GM12878 (cell line): ENCODE data around the gene SPATA31D3. TPM values are rescaled to one million over a fixed set of nuclear protein-coding genes. Genes with fewer than 3 reads are reported as not detected.

ENCODE experiments used
- ATAC-seq: fragments of 200-7000 bp; cut with Tn5 transposase; 3 replicates; pipeline ENCODE4 v1.9.1; 2020; ENCODE audit warnings: mild to moderate bottlenecking, moderate library complexity
- BruUV-seq: library from RNA; stranded (reverse); fragments of 400-500 nt; replicated peaks from 2 replicates; lab custom pipeline; 2021; lab: Mats Ljungman, UMichigan
- CTCF ChIA-PET: fragments of 300-600 bp; sonication (Branson Sonifier 250); formaldehyde crosslinking; extraction: SDS; loops from one replicate; lab custom pipeline; 2021; ENCODE audit warnings: inconsistent platforms; lab: Yijun Ruan, JAX
- POLR2A ChIA-PET: fragments of 350-600 bp; formaldehyde crosslinking; extraction: SDS; loops from one replicate; lab custom pipeline; 2021; ENCODE audit warnings: inconsistent platforms; lab: Charles Lee
- RAD21 ChIA-PET: fragments of 300-600 bp; sonication (Branson Sonifier 250); formaldehyde crosslinking; loops from one replicate; lab custom pipeline; 2023; ENCODE audit warnings: antibody characterized with exemption; ENCODE audit not compliant: unreplicated experiment; lab: Charles Lee
- SMC1A ChIA-PET: fragments of 300-600 bp; sonication (Branson Sonifier 250); formaldehyde crosslinking; loops from one replicate; lab custom pipeline; 2023; ENCODE audit not compliant: unreplicated experiment, uncharacterized antibody; lab: Charles Lee
- DNase-seq: peaks from one replicate; pipeline ENCODE4 v3.0.0-alpha.2; 2011; ENCODE audit warnings: low read depth, low spot score
- FAIRE-seq: peaks from 3 replicates; lab custom pipeline; 2011; peaks lifted over from hg19 to GRCh38; lab: Jason Lieb, UNC
- H2AFZ ChIP-seq: 2 replicates; pipeline ENCODE4 v1.6.0; 2011; ENCODE audit warnings: low read depth, low read length, control low read depth; ENCODE audit not compliant: control insufficient read depth
- H3K27ac ChIP-seq: 2 replicates; pipeline ENCODE4 v1.5.1; 2011; ENCODE audit warnings: control low read depth; ENCODE audit not compliant: control insufficient read depth, insufficient read depth
- H3K27me3 ChIP-seq, 2 experiments: replicated peaks in 1 of 2; 2 replicates each; pipeline versions ENCODE4 v1.6.0 to v1.6.1; 2011; ENCODE audit warnings: low read length in 1 of 2; ENCODE audit not compliant: control insufficient read depth in 2 of 2, insufficient read depth in 2 of 2
- H3K36me3 ChIP-seq, 2 experiments: 2 replicates each; pipeline ENCODE4 v1.5.1; 2011; ENCODE audit warnings: low read length in 1 of 2; ENCODE audit not compliant: control insufficient read depth in 2 of 2, insufficient read depth in 2 of 2
- H3K4me1 ChIP-seq: 2 replicates; pipeline ENCODE4 v1.6.1; 2011; ENCODE audit warnings: mild to moderate bottlenecking, low read length, moderate library complexity, mixed read lengths; ENCODE audit not compliant: control insufficient read depth, insufficient read depth
- H3K4me2 ChIP-seq: 2 replicates; pipeline ENCODE4 v1.6.0; 2011; ENCODE audit warnings: control low read depth; ENCODE audit not compliant: control insufficient read depth, insufficient read depth
- H3K4me3 ChIP-seq: fragments of 200-600 bp; sonication (generic); 2 replicates; pipeline ENCODE4 v1.5.1; 2016
- H3K79me2 ChIP-seq: 2 replicates; pipeline ENCODE4 v1.6.0; 2011; ENCODE audit warnings: low read length; ENCODE audit not compliant: control insufficient read depth, insufficient read depth
- H3K9ac ChIP-seq: 2 replicates; pipeline ENCODE4 v1.8.0; 2011; ENCODE audit warnings: low read length, control low read depth, mixed read lengths; ENCODE audit not compliant: control insufficient read depth, insufficient read depth
- H3K9me3 ChIP-seq: replicated peaks from 3 replicates; pipeline ENCODE4 v1.5.1; 2011; ENCODE audit warnings: mild to moderate bottlenecking, low read length; ENCODE audit not compliant: control insufficient read depth, insufficient read depth
- H4K20me1 ChIP-seq: 2 replicates; pipeline ENCODE4 v1.6.0; 2011; ENCODE audit not compliant: control insufficient read depth, insufficient read depth
- ASH2L ChIP-seq: fragments of 300-600, 200-600 bp; sonication (generic); IDR thresholded peaks from 2 replicates; pipeline ENCODE4 v1.6.1; 2017; ENCODE audit warnings: low read depth, mild to moderate bottlenecking, borderline replicate concordance
- ATF7 ChIP-seq: fragments of 450-650 bp; IDR thresholded peaks from 2 replicates; pipeline ENCODE4 v1.6.1; 2016; ENCODE audit warnings: low read depth, mild to moderate bottlenecking
- BHLHE40 ChIP-seq, 2 experiments: fragments of 450-650 bp in 1 of 2; IDR thresholded peaks; 2 replicates each; pipeline ENCODE4 v1.6.1; 2011 to 2017; ENCODE audit warnings: low read depth in 2 of 2, borderline replicate concordance in 1 of 2, improper control_type of control experiment in 1 of 2, low read length in 1 of 2, mild to moderate bottlenecking in 1 of 2
- CHD4 ChIP-seq: fragments of 200-600 bp; sonication (generic); IDR thresholded peaks from 2 replicates; pipeline ENCODE4 v1.6.1; 2016; ENCODE audit warnings: mild to moderate bottlenecking
- CREB1 ChIP-seq: IDR thresholded peaks from 2 replicates; pipeline ENCODE4 v1.6.1; 2012; ENCODE audit warnings: low read depth, mild to moderate bottlenecking, inconsistent platforms
- ESRRA ChIP-seq: IDR thresholded peaks from 2 replicates; pipeline ENCODE4 v1.6.1; 2012; ENCODE audit warnings: mild to moderate bottlenecking, low read length, improper control_type of control experiment
- EZH2 ChIP-seq: IDR thresholded peaks from 2 replicates; pipeline ENCODE4 v1.6.1; 2012; ENCODE audit warnings: low read depth, mild to moderate bottlenecking, control low read depth, inconsistent platforms, low read length, borderline replicate concordance; ENCODE audit not compliant: control insufficient read depth
- FOS ChIP-seq: IDR thresholded peaks from 3 replicates; pipeline ENCODE4 v1.6.1; 2011; ENCODE audit warnings: borderline replicate concordance; ENCODE audit not compliant: insufficient read length; ENCODE audit errors: extremely low read depth
- GABPA ChIP-seq: IDR thresholded peaks from 2 replicates; pipeline ENCODE4 v1.6.1; 2014; ENCODE audit warnings: antibody characterized with exemption, low read depth, mild to moderate bottlenecking, inconsistent platforms
- IKZF1 ChIP-seq: fragments of 450-650 bp; conservative IDR thresholded peaks from 2 replicates; pipeline ENCODE4 v1.6.1; 2017; ENCODE audit warnings: antibody characterized with exemption, mild to moderate bottlenecking
- POLR2AphosphoS2 ChIP-seq: IDR thresholded peaks from 2 replicates; pipeline ENCODE4 v1.6.1; 2011; ENCODE audit warnings: low read depth, mild to moderate bottlenecking, low read length, improper control_type of control experiment, moderate library complexity
- RUNX3 ChIP-seq: IDR thresholded peaks from 2 replicates; pipeline ENCODE4 v1.6.1; 2012; ENCODE audit warnings: low read length, inconsistent platforms
- ZNF384 ChIP-seq: IDR thresholded peaks from 2 replicates; pipeline ENCODE4 v1.6.1; 2012; ENCODE audit warnings: low read depth, mild to moderate bottlenecking, low read length, improper control_type of control experiment, borderline replicate concordance
- WGBS: methylation state at CpG from one replicate; pipeline ENCODE4 v1.1.6; 2016; ENCODE audit warnings: low lambda C conversion rate; ENCODE audit not compliant: insufficient replicate concordance, insufficient coverage; ENCODE audit errors: missing lambda C conversion rate; 5-methylcytosine and 5-hydroxymethylcytosine counted together
- in situ Hi-C: fragments of 300-500 bp; cut with MboI; formaldehyde crosslinking; loops from 9 replicates; pipeline ENCODE4 v1.14.3; 2018; ENCODE audit warnings: mixed read lengths
- intact Hi-C: fragments of 100-400 bp; cut with micrococcal nuclease; formaldehyde crosslinking; loops from one replicate; pipeline ENCODE4 v1.14.2; 2022; ENCODE audit not compliant: unreplicated experiment
- polyA plus RNA-seq, 11 experiments: library from polyadenylated mRNA; depleted of rRNA in 4 of 11; unstranded in 6 of 11; stranded (reverse) in 5 of 11; fragments of >200 nt; fragmentation: Nextera tagmentation in 4 of 11; fragmentation: Illumina TruSeq in 1 of 11; extraction: Ambion mirVana in 4 of 11; extraction: Trizol in 1 of 11; gene quantifications; 1 replicate in 1 of 11; 2 replicates in 10 of 11; pipeline versions ENCODE4 v1.2.1 to v1.2.3, GENCODE V29; 2011 to 2016; ENCODE audit warnings: inconsistent platforms in 2 of 11, missing spikeins in 2 of 11, low read depth in 1 of 11
- total RNA-seq, 4 experiments: library from RNA; depleted of rRNA in 3 of 4; stranded (reverse); fragments of >200 nt in 3 of 4; fragmentation: Illumina TruSeq in 1 of 4; extraction: Trizol in 1 of 4; gene quantifications; 2 replicates each; pipeline versions ENCODE4 v1.2.1 to v1.2.3, GENCODE V29; 2013 to 2021
- TF ChIP-seq, protein P1 (sequence below): fragments of 150-350 bp; IDR thresholded peaks from 2 replicates; pipeline ENCODE4 v1.6.1; 2016; ENCODE audit warnings: low read depth, low read length
- TF ChIP-seq, protein P2 (sequence below): IDR thresholded peaks from 2 replicates; pipeline ENCODE4 v1.6.1; 2012; ENCODE audit warnings: mild to moderate bottlenecking, low read depth, low read length

The SPATA31D3 gene
- total and polyA plus RNA-seq, 10 of the 15 experiments (the other 5 are each of a cell fraction or from before 2014, with no cell fraction given): not detected

DNA sequence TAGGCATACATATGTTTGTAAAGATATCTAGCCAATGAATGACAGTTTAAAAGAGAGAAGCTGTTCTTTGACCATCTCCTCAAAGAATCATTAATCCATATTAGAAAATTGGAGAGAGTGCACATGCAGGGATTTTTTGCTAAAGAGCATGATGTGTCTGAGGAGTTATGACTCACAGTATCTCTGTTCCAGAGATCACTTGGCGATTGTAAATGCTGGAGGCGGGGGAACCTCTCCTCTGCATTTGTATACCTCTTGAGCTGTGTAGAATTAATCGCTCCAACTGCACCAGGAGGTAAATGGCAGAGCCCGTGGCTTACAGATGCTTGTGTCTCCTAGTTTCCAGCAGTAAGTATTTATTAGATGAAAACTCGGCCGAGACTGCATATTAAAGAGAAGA lies 41.6 kb downstream of the SPATA31D3 start:
- no peaks in the 10 kb centered on the region for H3K9me3 ChIP-seq
- ChIA-PET POLR2A (interaction anchor here (0.6 kb wide), 1 partner anchor 88 kb away, joined by 4 read pairs; no protein-coding TSS in a partner anchor), CTCF (no interaction called here), RAD21 (interaction anchor here (0.6 kb wide), 1 partner anchor 123 kb away, joined by 4 read pairs; no protein-coding TSS in a partner anchor), SMC1A (no interaction called here)
- no peak overlapping the region for H2AFZ ChIP-seq
- no peaks in the 10 kb centered on the region for H3K36me3 ChIP-seq
- intact Hi-C loops: no loop called here
- no peak overlapping the region for H3K9ac ChIP-seq
- no peaks in the 10 kb centered on the region for H4K20me1 ChIP-seq
- H3K4me3 ChIP-seq: no peak overlapping the region
- in situ Hi-C loops: no loop called here
- no peak overlapping the region for H3K27ac ChIP-seq
- ATAC-seq (no peak), DNase-seq (no peak), FAIRE-seq (no peak)
- 7% methylated on average over 6 of the region's 6 CpGs for whole genome bisulfite sequencing
- TF ChIP-seq ESRRA (no peak), FOS (no peak), EZH2 (no peak), GABPA (no peak), ATF7 (no peak), CHD4 (no peak), POLR2AphosphoS2 (no peak), BHLHE40 (IDR thresholded peaks at IDR 0.05; ENCODE audit: borderline replicate concordance in 1 of 2, low read depth in 2 of 2, low read length in 1 of 2) (no peak), CREB1 (no peak), ZNF384 (no peak), ASH2L (no peak), IKZF1 (no peak), RUNX3 (no peak)
- TF ChIP-seq, protein P1, sequence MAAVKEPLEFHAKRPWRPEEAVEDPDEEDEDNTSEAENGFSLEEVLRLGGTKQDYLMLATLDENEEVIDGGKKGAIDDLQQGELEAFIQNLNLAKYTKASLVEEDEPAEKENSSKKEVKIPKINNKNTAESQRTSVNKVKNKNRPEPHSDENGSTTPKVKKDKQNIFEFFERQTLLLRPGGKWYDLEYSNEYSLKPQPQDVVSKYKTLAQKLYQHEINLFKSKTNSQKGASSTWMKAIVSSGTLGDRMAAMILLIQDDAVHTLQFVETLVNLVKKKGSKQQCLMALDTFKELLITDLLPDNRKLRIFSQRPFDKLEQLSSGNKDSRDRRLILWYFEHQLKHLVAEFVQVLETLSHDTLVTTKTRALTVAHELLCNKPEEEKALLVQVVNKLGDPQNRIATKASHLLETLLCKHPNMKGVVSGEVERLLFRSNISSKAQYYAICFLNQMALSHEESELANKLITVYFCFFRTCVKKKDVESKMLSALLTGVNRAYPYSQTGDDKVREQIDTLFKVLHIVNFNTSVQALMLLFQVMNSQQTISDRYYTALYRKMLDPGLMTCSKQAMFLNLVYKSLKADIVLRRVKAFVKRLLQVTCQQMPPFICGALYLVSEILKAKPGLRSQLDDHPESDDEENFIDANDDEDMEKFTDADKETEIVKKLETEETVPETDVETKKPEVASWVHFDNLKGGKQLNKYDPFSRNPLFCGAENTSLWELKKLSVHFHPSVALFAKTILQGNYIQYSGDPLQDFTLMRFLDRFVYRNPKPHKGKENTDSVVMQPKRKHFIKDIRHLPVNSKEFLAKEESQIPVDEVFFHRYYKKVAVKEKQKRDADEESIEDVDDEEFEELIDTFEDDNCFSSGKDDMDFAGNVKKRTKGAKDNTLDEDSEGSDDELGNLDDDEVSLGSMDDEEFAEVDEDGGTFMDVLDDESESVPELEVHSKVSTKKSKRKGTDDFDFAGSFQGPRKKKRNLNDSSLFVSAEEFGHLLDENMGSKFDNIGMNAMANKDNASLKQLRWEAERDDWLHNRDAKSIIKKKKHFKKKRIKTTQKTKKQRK: no peak
- TF ChIP-seq, protein P2, sequence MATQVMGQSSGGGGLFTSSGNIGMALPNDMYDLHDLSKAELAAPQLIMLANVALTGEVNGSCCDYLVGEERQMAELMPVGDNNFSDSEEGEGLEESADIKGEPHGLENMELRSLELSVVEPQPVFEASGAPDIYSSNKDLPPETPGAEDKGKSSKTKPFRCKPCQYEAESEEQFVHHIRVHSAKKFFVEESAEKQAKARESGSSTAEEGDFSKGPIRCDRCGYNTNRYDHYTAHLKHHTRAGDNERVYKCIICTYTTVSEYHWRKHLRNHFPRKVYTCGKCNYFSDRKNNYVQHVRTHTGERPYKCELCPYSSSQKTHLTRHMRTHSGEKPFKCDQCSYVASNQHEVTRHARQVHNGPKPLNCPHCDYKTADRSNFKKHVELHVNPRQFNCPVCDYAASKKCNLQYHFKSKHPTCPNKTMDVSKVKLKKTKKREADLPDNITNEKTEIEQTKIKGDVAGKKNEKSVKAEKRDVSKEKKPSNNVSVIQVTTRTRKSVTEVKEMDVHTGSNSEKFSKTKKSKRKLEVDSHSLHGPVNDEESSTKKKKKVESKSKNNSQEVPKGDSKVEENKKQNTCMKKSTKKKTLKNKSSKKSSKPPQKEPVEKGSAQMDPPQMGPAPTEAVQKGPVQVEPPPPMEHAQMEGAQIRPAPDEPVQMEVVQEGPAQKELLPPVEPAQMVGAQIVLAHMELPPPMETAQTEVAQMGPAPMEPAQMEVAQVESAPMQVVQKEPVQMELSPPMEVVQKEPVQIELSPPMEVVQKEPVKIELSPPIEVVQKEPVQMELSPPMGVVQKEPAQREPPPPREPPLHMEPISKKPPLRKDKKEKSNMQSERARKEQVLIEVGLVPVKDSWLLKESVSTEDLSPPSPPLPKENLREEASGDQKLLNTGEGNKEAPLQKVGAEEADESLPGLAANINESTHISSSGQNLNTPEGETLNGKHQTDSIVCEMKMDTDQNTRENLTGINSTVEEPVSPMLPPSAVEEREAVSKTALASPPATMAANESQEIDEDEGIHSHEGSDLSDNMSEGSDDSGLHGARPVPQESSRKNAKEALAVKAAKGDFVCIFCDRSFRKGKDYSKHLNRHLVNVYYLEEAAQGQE: no peak
- BruUV-seq: no TSS peak
- H3K4me2 ChIP-seq: no peak overlapping the region
- H3K79me2 ChIP-seq: no peaks in the 10 kb centered on the region
- H3K4me1 ChIP-seq: no peaks in the 10 kb centered on the region
- no peaks in the 10 kb centered on the region for H3K27me3 ChIP-seq
